ENCODE data around the gene ALDH1A3.

ALDH1A3 gene

GRCh38 chr15:100879061-100879463 lies 569 bp upstream of the ALDH1A3 start:
- Histone ChIP-seq H3K27me3 (ENCODE audit: control insufficient read depth, insufficient read depth, low read length) (no peaks in the 10 kb centered on the region), H2AFZ (peak overlapping the region; percentile 60), H3K4me1 (no peaks in the 10 kb centered on the region), H3K27ac (no peak overlapping the region), H3K36me3 (ENCODE audit: control insufficient read depth, insufficient read depth, low read length) (no peaks in the 10 kb centered on the region), H3K4me3 (ENCODE audit: low read depth, low read length) (peak overlapping the region; percentile 2), H3K9ac (no peak overlapping the region), H3K79me2 (no peaks in the 10 kb centered on the region), H3K4me2 (ENCODE audit: low read length) (no peak overlapping the region), H3K9me3 (ENCODE audit: control insufficient read depth, low read length) (no peaks in the 10 kb centered on the region)
- no peak for TF ChIP-seq CTCF (IDR thresholded peaks at IDR 0.05)

GRCh38 chr15:100880139-100880896 lies 687 bp downstream of the ALDH1A3 start:
- H3K36me3 ChIP-seq (ENCODE audit: control insufficient read depth, insufficient read depth, low read length): no peaks in the 10 kb centered on the region
- no peaks in the 10 kb centered on the region for H3K4me1 ChIP-seq
- H2AFZ ChIP-seq: peak overlapping the region; percentile 64
- H3K79me2 ChIP-seq: no peaks in the 10 kb centered on the region
- TF ChIP-seq CTCF (IDR thresholded peaks at IDR 0.05): no peak
- H3K4me2 ChIP-seq (ENCODE audit: low read length): peak overlapping the region; percentile 58
- no peak overlapping the region for H3K4me3 ChIP-seq (ENCODE audit: low read depth, low read length)
- H3K27ac ChIP-seq: no peak overlapping the region
- H3K27me3 ChIP-seq (ENCODE audit: control insufficient read depth, insufficient read depth, low read length): no peaks in the 10 kb centered on the region
- no peak overlapping the region for H3K9ac ChIP-seq
- H3K9me3 ChIP-seq (ENCODE audit: control insufficient read depth, low read length): no peaks in the 10 kb centered on the region

- H3K27me3 ChIP-seq (ENCODE audit: control insufficient read depth, insufficient read depth, low read length): no peaks in the 10 kb centered on the region
- no peak overlapping the region for H3K27ac ChIP-seq
- H3K36me3 ChIP-seq (ENCODE audit: control insufficient read depth, insufficient read depth, low read length): no peaks in the 10 kb centered on the region
- H2AFZ ChIP-seq: no peak overlapping the region
- no peaks in the 10 kb centered on the region for H3K4me1 ChIP-seq
- no peak for TF ChIP-seq CTCF (IDR thresholded peaks at IDR 0.05)
- H3K4me3 ChIP-seq (ENCODE audit: low read depth, low read length): no peak overlapping the region
- no peak overlapping the region for H3K9ac ChIP-seq
- no peaks in the 10 kb centered on the region for H3K79me2 ChIP-seq
- no peaks in the 10 kb centered on the region for H3K9me3 ChIP-seq (ENCODE audit: control insufficient read depth, low read length)
- H3K4me2 ChIP-seq (ENCODE audit: low read length): no peak overlapping the region
Measured at GRCh38 chr15:100880897-100881242, 1.2 kb downstream of the ALDH1A3 start.

GRCh38 chr15:100881573-100882336 lies 2.1 kb downstream of the ALDH1A3 start:
- Histone ChIP-seq H3K9me3 (ENCODE audit: control insufficient read depth, low read length) (no peaks in the 10 kb centered on the region), H3K4me2 (ENCODE audit: low read length) (no peak overlapping the region), H3K27ac (no peak overlapping the region), H3K79me2 (no peaks in the 10 kb centered on the region), H3K9ac (no peak overlapping the region), H3K36me3 (ENCODE audit: control insufficient read depth, insufficient read depth, low read length) (no peaks in the 10 kb centered on the region), H3K4me3 (ENCODE audit: low read depth, low read length) (no peak overlapping the region), H2AFZ (no peak overlapping the region), H3K27me3 (ENCODE audit: control insufficient read depth, insufficient read depth, low read length) (no peaks in the 10 kb centered on the region), H3K4me1 (no peaks in the 10 kb centered on the region)
- TF ChIP-seq CTCF (IDR thresholded peaks at IDR 0.05): no peak
